ENCODE results near the gene KRTAP9-7. TPM values are rescaled to one million over a fixed set of nuclear protein-coding genes. Genes with fewer than 3 reads are reported as not detected.

The KRTAP9-7 gene
- polyA plus RNA-seq, 1 donor = not detected

DNA sequence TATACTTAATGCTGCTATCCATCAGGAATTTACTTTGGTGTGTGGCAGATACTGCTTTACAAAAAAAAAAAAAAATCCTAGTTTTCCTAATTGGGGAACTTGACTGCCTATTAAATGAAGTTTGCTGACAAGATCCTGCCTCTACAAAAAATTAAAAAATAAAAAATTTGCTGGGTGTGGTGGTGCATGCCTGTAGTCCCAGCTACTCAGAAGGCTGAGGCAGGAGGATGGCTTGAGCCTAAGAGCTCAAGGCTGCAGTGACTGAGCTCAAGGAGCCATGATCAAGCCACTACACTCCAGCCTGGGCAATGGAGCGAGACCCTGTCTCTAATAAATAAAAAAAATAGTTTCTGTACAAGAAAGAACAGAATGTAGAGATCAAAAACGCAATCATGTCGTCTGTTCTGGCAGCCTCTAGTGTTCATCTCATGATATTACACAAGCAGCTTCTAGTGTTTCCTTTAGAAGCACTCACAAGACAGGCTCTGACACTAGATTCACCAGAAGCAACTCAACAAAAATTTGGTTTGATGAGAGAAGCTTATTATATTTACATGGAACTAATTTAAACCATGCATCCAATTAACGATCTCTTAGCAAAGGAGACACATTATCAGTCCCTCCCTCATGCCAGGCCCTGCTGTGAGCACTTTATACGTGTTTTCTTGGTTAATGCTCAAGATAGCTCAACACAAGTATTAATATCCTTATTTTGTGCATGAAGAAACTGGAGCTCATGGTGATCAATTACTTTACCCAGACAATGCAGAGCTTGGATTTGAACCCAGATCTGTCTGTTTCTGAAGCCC is 46.8 kb downstream of the KRTAP9-7 start:
- peak; percentile 56 for DNase-seq

DNA sequence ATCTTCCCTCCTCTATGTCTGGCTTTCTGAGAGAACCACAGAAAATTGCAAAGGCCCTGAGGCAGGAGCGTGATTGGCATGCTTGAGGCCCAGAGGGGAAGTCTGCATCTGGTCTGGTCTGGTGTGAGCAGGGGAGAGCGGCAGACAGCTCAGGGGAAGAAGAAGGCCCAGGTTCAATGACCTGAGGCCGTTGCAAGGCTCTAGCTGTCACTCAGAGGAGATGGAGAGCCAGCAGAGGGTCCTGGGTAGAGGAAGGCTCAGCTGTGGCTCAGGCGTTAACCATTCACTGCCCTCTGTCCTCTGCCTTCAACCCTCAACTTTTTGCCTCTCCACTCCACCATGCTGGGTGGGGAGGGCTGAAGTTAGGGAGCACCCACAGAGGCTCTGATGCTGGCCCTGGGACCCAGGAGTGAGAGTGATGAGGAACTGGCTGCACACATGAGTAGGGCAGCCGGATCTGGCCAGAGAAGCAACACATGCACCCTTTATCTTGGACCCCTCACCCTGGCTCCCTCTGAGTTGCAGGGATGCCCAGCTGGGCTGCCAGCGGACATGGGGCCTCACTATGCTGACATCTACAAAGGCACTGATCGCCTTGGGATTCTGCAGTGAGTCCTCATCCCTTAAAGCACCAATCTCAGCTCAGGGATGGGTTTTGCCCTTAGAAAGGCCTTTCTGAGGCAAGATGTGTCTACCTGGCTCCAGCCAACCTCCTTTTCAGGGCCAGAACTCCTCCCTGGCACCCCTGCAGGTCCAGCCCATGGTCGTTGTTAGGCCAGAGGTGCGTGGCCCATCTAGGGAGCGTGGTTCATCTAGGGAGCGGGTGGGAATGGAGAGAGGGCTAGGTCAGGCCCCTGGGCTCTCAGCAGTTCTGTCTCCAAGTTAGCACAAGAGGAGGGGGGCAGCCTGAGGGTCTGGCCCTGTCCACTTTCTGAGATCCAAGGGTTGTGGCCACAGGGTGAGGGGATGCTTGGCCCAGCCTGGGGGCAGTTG is 47.7 kb downstream of the KRTAP9-7 start:
- no peak for DNase-seq

DNA sequence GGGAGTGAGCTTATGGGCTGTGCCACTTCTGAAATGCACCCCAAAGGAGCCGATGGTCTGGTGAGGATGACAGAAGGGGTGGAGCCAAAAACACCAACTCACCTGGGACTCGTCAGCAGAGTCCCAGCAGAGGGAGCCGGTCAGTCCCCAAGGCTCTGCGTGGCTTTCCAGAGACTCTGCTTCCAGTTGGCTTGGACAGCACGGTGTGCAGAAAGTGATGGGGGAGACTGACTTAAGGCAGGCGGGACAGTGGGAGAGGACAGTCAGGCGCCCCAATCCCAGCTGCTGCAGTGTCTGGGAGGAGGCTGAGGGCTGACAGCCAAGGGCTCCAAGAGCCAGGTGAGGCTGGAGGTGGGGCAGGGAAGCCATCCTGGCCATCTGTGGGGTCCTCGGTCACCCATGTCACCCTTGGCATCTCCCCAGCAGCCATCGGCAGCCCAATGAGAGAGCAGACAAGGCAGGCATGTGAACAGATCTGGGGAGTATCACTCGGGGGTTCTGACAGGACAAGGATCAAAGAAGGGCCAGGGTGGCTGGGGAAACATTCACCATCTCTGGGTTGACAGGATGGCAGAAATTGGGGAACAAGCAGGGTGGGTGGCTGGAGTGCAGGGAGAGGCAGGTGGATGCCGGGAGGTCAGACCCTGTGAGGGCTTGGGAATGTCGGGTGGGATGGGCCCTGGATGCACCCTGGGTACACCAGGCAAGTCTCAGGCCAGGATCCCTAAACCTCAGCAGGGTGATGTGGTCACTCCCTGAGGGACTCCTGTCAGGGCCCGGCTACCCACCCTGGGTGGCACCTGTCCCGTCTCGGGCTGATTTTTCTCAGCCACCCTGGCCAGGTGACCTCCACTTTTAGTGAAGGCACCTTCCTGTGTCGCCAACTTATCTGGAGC is 48.9 kb downstream of the KRTAP9-7 start:
- no peak for DNase-seq

DNA sequence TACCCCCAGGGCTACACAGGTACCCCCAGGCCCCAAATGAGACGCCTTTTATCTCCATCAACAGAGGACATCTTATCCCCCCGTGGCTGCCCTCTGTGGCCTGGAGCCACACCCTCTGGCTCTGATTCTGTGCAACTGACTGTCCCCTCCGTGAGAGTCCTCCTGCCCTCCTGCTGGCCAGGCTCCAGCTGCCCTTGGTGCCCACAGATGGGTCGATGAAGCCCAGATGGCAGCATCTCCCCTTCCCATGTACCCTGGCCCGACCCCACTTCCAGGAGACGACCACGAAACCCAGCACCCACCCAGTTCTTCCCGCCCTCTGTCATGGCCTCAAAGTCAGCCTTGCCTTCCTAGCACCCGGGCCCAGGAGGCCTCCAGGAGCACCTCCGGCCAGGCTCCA is 49.6 kb downstream of the KRTAP9-7 start:
- DNase-seq = no peak

DNA sequence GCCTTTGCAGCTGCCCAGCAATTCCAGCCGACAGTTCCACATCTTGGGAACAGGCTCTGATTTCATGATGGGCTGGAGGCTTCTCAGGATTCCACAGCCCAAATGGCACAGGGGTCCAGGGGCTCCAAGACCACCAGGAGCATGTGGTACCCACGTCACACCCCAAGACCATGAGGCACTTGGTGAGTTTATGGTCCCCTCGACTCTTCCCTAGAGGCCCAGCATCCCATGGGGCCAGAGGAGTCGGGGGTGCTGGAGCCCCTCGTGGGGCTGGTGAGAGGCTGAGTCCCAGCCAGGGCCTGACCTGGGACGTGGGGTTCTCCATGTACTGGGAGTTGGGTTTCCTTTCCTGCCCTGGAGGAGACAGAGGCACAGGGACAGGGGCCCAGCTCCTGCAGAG is 50.1 kb downstream of the KRTAP9-7 start:
- no peak for DNase-seq

Other genes with a start within 250 kb of the KRTAP9-7 start
- gene KRTAP1-5, start 248.5 kb upstream of the KRTAP9-7 start, polyA plus RNA-seq (ENCODE audit: insufficient read length) = not detected
- gene KRTAP1-4, start 245.5 kb upstream of the KRTAP9-7 start, polyA plus RNA-seq (ENCODE audit: insufficient read length) = not detected
- gene KRTAP1-3, start 240.8 kb upstream of the KRTAP9-7 start, polyA plus RNA-seq (ENCODE audit: insufficient read length) = not detected
- not detected for gene KRTAP1-1, start 234.2 kb upstream of the KRTAP9-7 start, polyA plus RNA-seq (ENCODE audit: insufficient read length)
- gene KRTAP2-1, start 228.4 kb upstream of the KRTAP9-7 start, polyA plus RNA-seq (ENCODE audit: insufficient read length) = not detected
- not detected for gene KRTAP2-2, start 220.5 kb upstream of the KRTAP9-7 start, polyA plus RNA-seq (ENCODE audit: insufficient read length)
- not detected for gene KRTAP2-3, start 215.6 kb upstream of the KRTAP9-7 start, polyA plus RNA-seq (ENCODE audit: insufficient read length)
- gene KRTAP2-4, start 209.8 kb upstream of the KRTAP9-7 start, polyA plus RNA-seq (ENCODE audit: insufficient read length) = not detected
- gene KRTAP4-7, start 191.5 kb upstream of the KRTAP9-7 start, polyA plus RNA-seq (ENCODE audit: insufficient read length) = not detected
- not detected for gene KRTAP4-8, start 177.6 kb upstream of the KRTAP9-7 start, polyA plus RNA-seq (ENCODE audit: insufficient read length)
- gene KRTAP4-16, start 173.5 kb upstream of the KRTAP9-7 start, polyA plus RNA-seq (ENCODE audit: insufficient read length) = not detected
- gene KRTAP4-9, start 170.3 kb upstream of the KRTAP9-7 start, polyA plus RNA-seq (ENCODE audit: insufficient read length) = not detected
- gene KRTAP4-11, start 157.3 kb upstream of the KRTAP9-7 start, polyA plus RNA-seq (ENCODE audit: insufficient read length) = not detected
- gene KRTAP4-12, start 151.5 kb upstream of the KRTAP9-7 start, polyA plus RNA-seq (ENCODE audit: insufficient read length) = not detected
- not detected for gene KRTAP4-6, start 135.2 kb upstream of the KRTAP9-7 start, polyA plus RNA-seq (ENCODE audit: insufficient read length)
- gene KRTAP4-5, start 125.9 kb upstream of the KRTAP9-7 start, polyA plus RNA-seq (ENCODE audit: insufficient read length) = not detected
- gene KRTAP4-4, start 115.0 kb upstream of the KRTAP9-7 start, polyA plus RNA-seq (ENCODE audit: insufficient read length) = not detected
- gene KRTAP4-3, start 107.5 kb upstream of the KRTAP9-7 start, polyA plus RNA-seq (ENCODE audit: insufficient read length) = not detected
- gene KRTAP4-2, start 97.5 kb upstream of the KRTAP9-7 start, polyA plus RNA-seq (ENCODE audit: insufficient read length) = not detected
- gene KRTAP4-1, start 90.8 kb upstream of the KRTAP9-7 start, polyA plus RNA-seq (ENCODE audit: insufficient read length) = not detected
- not detected for gene KRTAP9-1, start 85.8 kb upstream of the KRTAP9-7 start, polyA plus RNA-seq (ENCODE audit: insufficient read length)
- not detected for gene KRTAP9-2, start 49.0 kb upstream of the KRTAP9-7 start, polyA plus RNA-seq (ENCODE audit: insufficient read length)
- gene KRTAP9-3, start 43.2 kb upstream of the KRTAP9-7 start, polyA plus RNA-seq (ENCODE audit: insufficient read length) = not detected
- gene KRTAP9-8, start 37.7 kb upstream of the KRTAP9-7 start, polyA plus RNA-seq (ENCODE audit: insufficient read length) = not detected
- not detected for gene KRTAP9-4, start 26.0 kb upstream of the KRTAP9-7 start, polyA plus RNA-seq (ENCODE audit: insufficient read length)
- not detected for gene KRTAP9-9, start 20.3 kb upstream of the KRTAP9-7 start, polyA plus RNA-seq (ENCODE audit: insufficient read length)
- gene KRTAP9-6, start 10.3 kb upstream of the KRTAP9-7 start, polyA plus RNA-seq (ENCODE audit: insufficient read length) = 0.42 TPM
- gene KRTAP29-1, start 27.2 kb downstream of the KRTAP9-7 start, polyA plus RNA-seq (ENCODE audit: insufficient read length) = not detected
- gene KRTAP16-1, start 33.6 kb downstream of the KRTAP9-7 start, polyA plus RNA-seq (ENCODE audit: insufficient read length) = not detected
- not detected for gene KRTAP17-1, start 40.0 kb downstream of the KRTAP9-7 start, polyA plus RNA-seq (ENCODE audit: insufficient read length)
- not detected for gene KRT33A, start 75.1 kb downstream of the KRTAP9-7 start, polyA plus RNA-seq (ENCODE audit: insufficient read length)
- gene KRT33B, start 94.1 kb downstream of the KRTAP9-7 start, polyA plus RNA-seq (ENCODE audit: insufficient read length) = not detected
- not detected for gene KRT34, start 106.6 kb downstream of the KRTAP9-7 start, polyA plus RNA-seq (ENCODE audit: insufficient read length)
- not detected for gene KRT31, start 121.9 kb downstream of the KRTAP9-7 start, polyA plus RNA-seq (ENCODE audit: insufficient read length)
- not detected for gene KRT37, start 148.9 kb downstream of the KRTAP9-7 start, polyA plus RNA-seq (ENCODE audit: insufficient read length)
- gene KRT38, start 165.3 kb downstream of the KRTAP9-7 start, polyA plus RNA-seq (ENCODE audit: insufficient read length) = not detected
- not detected for gene KRT32, start 191.7 kb downstream of the KRTAP9-7 start, polyA plus RNA-seq (ENCODE audit: insufficient read length)
- gene KRT35, start 205.5 kb downstream of the KRTAP9-7 start, polyA plus RNA-seq (ENCODE audit: insufficient read length) = not detected
- gene KRT36, start 214.2 kb downstream of the KRTAP9-7 start, polyA plus RNA-seq (ENCODE audit: insufficient read length) = not detected
- gene KRT13, start 229.9 kb downstream of the KRTAP9-7 start, polyA plus RNA-seq (ENCODE audit: insufficient read length) = 0.25 TPM
- gene KRT15, start 243.2 kb downstream of the KRTAP9-7 start, polyA plus RNA-seq (ENCODE audit: insufficient read length) = 1.8 TPM